SK-N-SH treated with all-trans-retinoic acid at 6 μM for 48 hours (cell line): Measurements from ENCODE around the gene PKP4.

Experiments
- ATAC-seq: fragments of 200-7000 bp; cut with Tn5 transposase; 3 replicates; pipeline ENCODE4 v1.9.1; 2020; ENCODE audit warnings: mild to moderate bottlenecking, moderate library complexity
- ARNTL ChIP-seq: fragments of 450-650 bp; formaldehyde crosslinking; IDR thresholded peaks from 2 replicates; pipeline ENCODE4 v1.5.0; 2020; ENCODE audit warnings: low read depth, mild to moderate bottlenecking, moderate library complexity, borderline replicate concordance
- BACH2 ChIP-seq: fragments of 250-450 bp; sonication (Bioruptor Pico); IDR thresholded peaks from 2 replicates; pipeline ENCODE4 v1.9.0; 2021; ENCODE audit warnings: mild to moderate bottlenecking, borderline replicate concordance
- CSDC2 ChIP-seq: fragments of 250-450 bp; sonication (Bioruptor Pico); IDR thresholded peaks from 2 replicates; pipeline ENCODE4 v1.5.0; 2020; ENCODE audit warnings: mild to moderate bottlenecking, moderate library complexity
- CSRNP3 ChIP-seq: fragments of 250-450 bp; sonication (Bioruptor Pico); IDR thresholded peaks from 2 replicates; pipeline ENCODE4 v1.5.1; 2021; ENCODE audit warnings: mild to moderate bottlenecking, moderate library complexity
- ESRRG ChIP-seq: fragments of 250-450 bp; sonication (Bioruptor Pico); IDR thresholded peaks from 2 replicates; pipeline ENCODE4 v1.6.1; 2021; ENCODE audit warnings: mild to moderate bottlenecking
- GLIS3 ChIP-seq: fragments of 250-450 bp; sonication (Bioruptor Pico); IDR thresholded peaks from 2 replicates; pipeline ENCODE4 v1.5.0; 2020; ENCODE audit warnings: mild to moderate bottlenecking, moderate library complexity
- ISL1 ChIP-seq: fragments of 250-450 bp; sonication (Bioruptor Pico); IDR thresholded peaks from 2 replicates; pipeline ENCODE4 v2.1.2; 2022; ENCODE audit warnings: mild to moderate bottlenecking, moderate library complexity
- OSR1 ChIP-seq: fragments of 250-450 bp; sonication (Bioruptor Pico); IDR thresholded peaks from 2 replicates; pipeline ENCODE4 v1.8.0; 2022; ENCODE audit warnings: moderate library complexity, mild to moderate bottlenecking, inconsistent platforms
- PPARA ChIP-seq: fragments of 250-450 bp; sonication (Bioruptor Pico); IDR thresholded peaks from 2 replicates; pipeline ENCODE4 v1.5.0; 2020; ENCODE audit warnings: mild to moderate bottlenecking, borderline replicate concordance
- RARB ChIP-seq: fragments of 250-450 bp; sonication (Bioruptor Pico); IDR thresholded peaks from 2 replicates; pipeline ENCODE4 v1.8.0; 2021; ENCODE audit warnings: mild to moderate bottlenecking, moderate library complexity
- SNAI2 ChIP-seq: fragments of 250-450 bp; sonication (Bioruptor Pico); IDR thresholded peaks from 2 replicates; pipeline ENCODE4 v1.5.0; 2020; ENCODE audit warnings: mild to moderate bottlenecking, moderate library complexity
- TCF4 ChIP-seq: fragments of 250-450 bp; sonication (Bioruptor Pico); IDR thresholded peaks from 2 replicates; pipeline ENCODE4 v1.8.0; 2021; ENCODE audit warnings: mild to moderate bottlenecking, moderate library complexity, borderline replicate concordance
- TOX ChIP-seq: fragments of 250-450 bp; sonication (Bioruptor Pico); IDR thresholded peaks from 2 replicates; pipeline ENCODE4 v1.8.0; 2021; ENCODE audit warnings: mild to moderate bottlenecking, moderate library complexity, borderline replicate concordance
- TSHZ2 ChIP-seq: fragments of 250-450 bp; sonication (Bioruptor Pico); IDR thresholded peaks from 2 replicates; pipeline ENCODE4 v1.5.0; 2020; ENCODE audit warnings: mild to moderate bottlenecking, moderate library complexity
- ZC3H10 ChIP-seq: fragments of 250-450 bp; sonication (Bioruptor Pico); IDR thresholded peaks from 2 replicates; pipeline ENCODE4 v1.5.1; 2021; ENCODE audit warnings: mild to moderate bottlenecking, moderate library complexity
- ZFP3 ChIP-seq: fragments of 250-450 bp; sonication (Bioruptor Pico); IDR thresholded peaks from 2 replicates; pipeline ENCODE4 v1.5.0; 2020; ENCODE audit warnings: mild to moderate bottlenecking, moderate library complexity
- ZFP30 ChIP-seq: fragments of 450-650 bp; formaldehyde crosslinking; IDR thresholded peaks from 2 replicates; pipeline ENCODE4 v1.5.0; 2022; ENCODE audit warnings: mild to moderate bottlenecking, moderate library complexity
- ZNF565 ChIP-seq: fragments of 450-650 bp; formaldehyde crosslinking; conservative IDR thresholded peaks from 2 replicates; pipeline ENCODE4 v1.5.0; 2020; ENCODE audit warnings: low read depth, mild to moderate bottlenecking, moderate library complexity
- ZNF70 ChIP-seq: fragments of 450-650 bp; formaldehyde crosslinking; IDR thresholded peaks from 2 replicates; pipeline ENCODE4 v1.5.0; 2020; ENCODE audit warnings: mild to moderate bottlenecking, moderate library complexity
- ZNF8 ChIP-seq: fragments of 450-650 bp; formaldehyde crosslinking; IDR thresholded peaks from 2 replicates; pipeline ENCODE4 v1.5.0; 2020; ENCODE audit warnings: mild to moderate bottlenecking, moderate library complexity
- TF ChIP-seq, protein P1 (sequence below): fragments of 250-450 bp; sonication (Bioruptor Pico); IDR thresholded peaks from 2 replicates; pipeline ENCODE4 v1.5.1; 2020; ENCODE audit warnings: low read depth, mild to moderate bottlenecking, moderate library complexity

PKP4 gene

DNA sequence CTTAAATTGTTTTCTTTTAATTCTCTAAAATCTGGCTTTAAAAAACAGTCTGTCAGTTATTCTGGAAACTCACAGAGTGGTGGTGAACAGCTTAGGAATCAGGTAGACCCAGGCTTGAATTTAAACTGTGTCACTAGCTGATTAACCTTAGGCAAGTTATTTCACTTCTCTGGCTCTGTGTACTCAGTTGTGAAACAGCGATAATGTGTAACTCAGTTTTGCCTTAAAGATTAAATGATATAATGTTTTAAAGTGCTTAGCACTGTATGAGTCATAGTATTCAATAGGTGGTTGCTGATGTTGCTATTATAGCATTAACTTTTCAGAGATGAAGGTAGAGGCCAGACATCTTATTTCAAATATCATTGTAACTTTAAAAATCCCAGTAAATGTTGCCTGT is 40.7 kb downstream of the PKP4 start:
- no peak for TF ChIP-seq BACH2
- peak; percentile 63 for TF ChIP-seq ISL1
- TF ChIP-seq TOX (CRISPR knock-in tag): no peak
- no peak for TF ChIP-seq PPARA (CRISPR knock-in tag)
- ATAC-seq: peak; percentile 28; the same call in 2 of the 3 replicates

DNA sequence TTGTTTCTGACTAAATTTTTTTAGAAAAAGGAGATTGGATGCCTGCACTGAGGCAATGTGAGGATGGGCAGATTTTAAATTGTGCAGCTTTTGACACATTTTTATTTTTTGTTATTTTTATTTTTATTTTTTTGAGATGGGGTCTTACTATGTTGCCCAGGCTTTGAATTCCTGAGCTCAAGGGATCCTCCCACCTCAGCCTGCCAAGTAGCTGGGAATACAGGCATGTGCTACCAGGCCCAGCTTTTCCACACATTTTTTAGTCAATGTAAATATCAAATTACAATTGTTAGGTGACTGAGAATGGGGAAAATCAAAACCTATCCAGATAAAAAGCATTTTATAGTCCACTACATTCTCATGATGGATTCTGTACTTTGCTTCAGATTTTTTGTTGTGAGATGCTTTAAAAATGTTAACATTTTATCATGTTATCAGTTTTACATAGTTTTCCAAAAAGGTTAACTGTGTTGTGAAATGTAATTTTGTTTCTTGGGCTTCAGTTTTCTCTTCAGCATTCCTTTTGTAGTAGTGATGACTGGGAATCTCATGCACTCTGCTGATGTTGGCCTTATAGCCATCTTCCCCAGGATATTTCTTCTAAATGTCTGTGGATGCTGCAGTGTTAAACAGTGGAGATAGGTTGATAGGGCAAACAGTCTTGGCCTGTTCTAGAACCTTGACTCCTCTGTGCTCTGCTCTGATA is 41.4 kb downstream of the PKP4 start:
- TF ChIP-seq ESRRG (CRISPR knock-in tag): no peak
- no peak for TF ChIP-seq ZNF8 (CRISPR knock-in tag)
- TF ChIP-seq ISL1: no peak
- TF ChIP-seq ZFP30 (CRISPR knock-in tag): no peak
- no peak for TF ChIP-seq OSR1 (CRISPR knock-in tag)
- no peak for TF ChIP-seq ARNTL (CRISPR knock-in tag)
- TF ChIP-seq GLIS3 (CRISPR knock-in tag): no peak
- TF ChIP-seq RARB (CRISPR knock-in tag): no peak
- no peak for TF ChIP-seq ZC3H10 (CRISPR knock-in tag)
- TF ChIP-seq ZNF565: no peak
- no peak for TF ChIP-seq ZNF70 (CRISPR knock-in tag)
- TF ChIP-seq PPARA (CRISPR knock-in tag): no peak
- no peak for TF ChIP-seq CSRNP3
- TF ChIP-seq SNAI2 (CRISPR knock-in tag): no peak
- TF ChIP-seq BACH2: no peak
- TF ChIP-seq, all 23 proteins: peak for 0
- ATAC-seq: peak; percentile 7; the same call in 1 of the 3 replicates

- ATAC-seq: no peak
- TF ChIP-seq TSHZ2 (CRISPR knock-in tag) (no peak), CSRNP3 (no peak)
Observed at GRCh38 chr2:158498749-158499136, 42.0 kb downstream of the PKP4 start.

DNA sequence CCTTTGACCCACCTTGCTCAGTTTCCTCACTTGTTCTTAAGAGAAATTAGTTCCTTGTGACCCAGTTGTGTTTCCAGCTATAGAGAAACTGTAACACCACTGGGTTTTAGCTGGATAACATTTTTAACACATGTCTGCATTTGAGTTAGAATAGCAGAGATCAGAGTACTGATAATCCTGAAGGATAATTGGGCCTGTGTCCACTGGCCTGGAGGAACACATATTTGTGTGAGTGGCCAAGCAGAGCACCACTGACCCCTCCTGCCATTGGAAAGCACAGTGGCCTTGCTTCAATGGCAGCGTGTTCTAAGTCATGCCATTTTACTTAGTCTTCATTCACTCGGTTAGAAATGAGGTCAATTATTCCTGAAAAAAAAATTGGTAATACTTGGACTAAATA is 42.6 kb downstream of the PKP4 start:
- TF ChIP-seq PPARA (CRISPR knock-in tag): no peak
- no peak for TF ChIP-seq ZNF565
- ATAC-seq: no peak

GRCh38 chr2:158500333-158500732 is 43.6 kb downstream of the PKP4 start:
- ATAC-seq: no peak
- no peak for TF ChIP-seq CSRNP3
- no peak for TF ChIP-seq RARB (CRISPR knock-in tag)
- no peak for TF ChIP-seq ZNF565
- TF ChIP-seq, protein P1, sequence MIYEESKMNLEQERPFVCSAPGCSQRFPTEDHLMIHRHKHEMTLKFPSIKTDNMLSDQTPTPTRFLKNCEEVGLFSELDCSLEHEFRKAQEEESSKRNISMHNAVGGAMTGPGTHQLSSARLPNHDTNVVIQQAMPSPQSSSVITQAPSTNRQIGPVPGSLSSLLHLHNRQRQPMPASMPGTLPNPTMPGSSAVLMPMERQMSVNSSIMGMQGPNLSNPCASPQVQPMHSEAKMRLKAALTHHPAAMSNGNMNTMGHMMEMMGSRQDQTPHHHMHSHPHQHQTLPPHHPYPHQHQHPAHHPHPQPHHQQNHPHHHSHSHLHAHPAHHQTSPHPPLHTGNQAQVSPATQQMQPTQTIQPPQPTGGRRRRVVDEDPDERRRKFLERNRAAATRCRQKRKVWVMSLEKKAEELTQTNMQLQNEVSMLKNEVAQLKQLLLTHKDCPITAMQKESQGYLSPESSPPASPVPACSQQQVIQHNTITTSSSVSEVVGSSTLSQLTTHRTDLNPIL (CRISPR knock-in tag): no peak
- TF ChIP-seq ZC3H10 (CRISPR knock-in tag): no peak
- TF ChIP-seq CSDC2 (CRISPR knock-in tag): no peak
- no peak for TF ChIP-seq TCF4
- no peak for TF ChIP-seq ESRRG (CRISPR knock-in tag)
- no peak for TF ChIP-seq ZFP30 (CRISPR knock-in tag)
- TF ChIP-seq BACH2: no peak
- TF ChIP-seq ZNF8 (CRISPR knock-in tag): no peak
- TF ChIP-seq ZFP3 (CRISPR knock-in tag): no peak
